HepG2 (cell line): Measurements from ENCODE around the gene SNAI1. TPM values are rescaled to one million over a fixed set of nuclear protein-coding genes. Genes with fewer than 3 reads are reported as not detected.

Experiments used
- BORCS8-MEF2B ChIP-seq: sonication (generic); formaldehyde crosslinking; IDR thresholded peaks from 2 replicates; pipeline ENCODE4 v1.8.0; 2022; ENCODE audit warnings: mild to moderate bottlenecking, missing genetic modification reagents
- FIP1L1 ChIP-seq: fragments of 200-400 bp; formaldehyde crosslinking; IDR thresholded peaks from 2 replicates; pipeline ENCODE4 v1.6.1; 2018; ENCODE audit warnings: low read depth, mild to moderate bottlenecking, low read length, moderate library complexity, borderline replicate concordance; ENCODE audit not compliant: insufficient read depth
- GATAD1 ChIP-seq: IDR thresholded peaks from 2 replicates; pipeline ENCODE4 v1.6.1; 2016; ENCODE audit warnings: missing genetic modification reagents, missing compliant biosample characterization
- GATAD2A ChIP-seq: IDR thresholded peaks from 2 replicates; pipeline ENCODE4 v1.6.1; 2016
- KLF12 ChIP-seq: sonication (generic); formaldehyde crosslinking; IDR thresholded peaks from 2 replicates; pipeline ENCODE4 v1.4.0; 2020; ENCODE audit warnings: missing genetic modification reagents, borderline replicate concordance
- MED1 ChIP-seq: sonication (generic); formaldehyde crosslinking; IDR thresholded peaks from 2 replicates; pipeline ENCODE4 v1.4.0; 2020; ENCODE audit warnings: missing genetic modification reagents
- MEIS1 ChIP-seq: sonication (generic); formaldehyde crosslinking; IDR thresholded peaks from 2 replicates; pipeline ENCODE4 v1.9.0; 2021; ENCODE audit warnings: mild to moderate bottlenecking, missing genetic modification reagents, moderate library complexity, borderline replicate concordance
- MTF2 ChIP-seq: sonication (generic); formaldehyde crosslinking; IDR thresholded peaks from 2 replicates; pipeline ENCODE4 v1.5.0; 2020; ENCODE audit warnings: missing genetic modification reagents, borderline replicate concordance
- STAG1 ChIP-seq: sonication (generic); formaldehyde crosslinking; IDR thresholded peaks from 2 replicates; pipeline ENCODE4 v1.4.0; 2020; ENCODE audit warnings: missing genetic modification reagents
- ZBTB21 ChIP-seq: sonication (generic); formaldehyde crosslinking; IDR thresholded peaks from 2 replicates; pipeline ENCODE4 v1.4.0; 2020; ENCODE audit warnings: missing genetic modification reagents
- ZKSCAN5 ChIP-seq: sonication (generic); formaldehyde crosslinking; IDR thresholded peaks from 2 replicates; pipeline ENCODE4 v1.5.1; 2020; ENCODE audit warnings: mild to moderate bottlenecking, missing genetic modification reagents
- ZNF121 ChIP-seq: sonication (generic); formaldehyde crosslinking; IDR thresholded peaks from 2 replicates; pipeline ENCODE4 v1.5.0; 2020; ENCODE audit warnings: mild to moderate bottlenecking, missing genetic modification reagents
- ZNF143 ChIP-seq: sonication (generic); formaldehyde crosslinking; IDR thresholded peaks from 2 replicates; pipeline ENCODE4 v1.4.0; 2020; ENCODE audit warnings: missing genetic modification reagents
- ZNF230 ChIP-seq: sonication (generic); formaldehyde crosslinking; IDR thresholded peaks from 2 replicates; pipeline ENCODE4 v1.4.0; 2020; ENCODE audit warnings: mild to moderate bottlenecking, missing genetic modification reagents
- ZNF577 ChIP-seq: sonication (generic); formaldehyde crosslinking; IDR thresholded peaks from 2 replicates; pipeline ENCODE4 v1.4.0; 2020; ENCODE audit warnings: mild to moderate bottlenecking, low read depth, missing genetic modification reagents, borderline replicate concordance
- ZNF589 ChIP-seq: sonication (generic); formaldehyde crosslinking; conservative IDR thresholded peaks from 2 replicates; pipeline ENCODE4 v1.8.0; 2022; ENCODE audit warnings: mild to moderate bottlenecking, moderate library complexity, missing genetic modification reagents
- ZNF605 ChIP-seq: sonication (generic); formaldehyde crosslinking; IDR thresholded peaks from 2 replicates; pipeline ENCODE4 v1.8.0; 2022; ENCODE audit warnings: mild to moderate bottlenecking, missing genetic modification reagents
- polyA plus RNA-seq, 8 experiments: library from polyadenylated mRNA; depleted of rRNA in 3 of 8; stranded (reverse) in 7 of 8; unstranded in 1 of 8; fragments of >200 nt; fragmentation: Illumina TruSeq in 4 of 8; extraction: Trizol in 4 of 8; gene quantifications; 2 replicates each; pipeline versions ENCODE4 v1.2.1 to v1.2.3, GENCODE V29; 2011 to 2016; ENCODE audit warnings: low read depth in 4 of 8, missing spikeins in 1 of 8, mixed read lengths in 1 of 8; ENCODE audit not compliant: insufficient read depth in 1 of 8
- total RNA-seq, 5 experiments: library from RNA; depleted of rRNA; stranded (reverse); fragments of >200 nt; fragmentation: Illumina TruSeq; extraction: Trizol; gene quantifications; 2 replicates each; pipeline ENCODE4 v1.2.3, GENCODE V29; 2016; ENCODE audit warnings: low read depth in 1 of 5
- TF ChIP-seq, protein P1 (sequence below): sonication (generic); formaldehyde crosslinking; IDR thresholded peaks from 2 replicates; pipeline ENCODE4 v1.4.0; 2020; ENCODE audit warnings: mild to moderate bottlenecking, missing genetic modification reagents
- TF ChIP-seq, protein P2 (sequence below): IDR thresholded peaks from 2 replicates; pipeline ENCODE4 v1.6.1; 2016
- TF ChIP-seq, protein P3 (sequence below): sonication (generic); formaldehyde crosslinking; IDR thresholded peaks from 2 replicates; pipeline ENCODE4 v1.5.0; 2020; ENCODE audit warnings: mild to moderate bottlenecking, missing genetic modification reagents
- TF ChIP-seq, protein P4 (sequence below): sonication (generic); formaldehyde crosslinking; IDR thresholded peaks from 2 replicates; pipeline ENCODE4 v1.4.0; 2020; ENCODE audit warnings: mild to moderate bottlenecking, low read depth, missing genetic modification reagents

SNAI1 gene
- total and polyA plus RNA-seq, 2 of the 13 experiments (the other 11 are each of a cell fraction or from before 2014, with no cell fraction given) = 1.3 to 1.4 TPM

DNA sequence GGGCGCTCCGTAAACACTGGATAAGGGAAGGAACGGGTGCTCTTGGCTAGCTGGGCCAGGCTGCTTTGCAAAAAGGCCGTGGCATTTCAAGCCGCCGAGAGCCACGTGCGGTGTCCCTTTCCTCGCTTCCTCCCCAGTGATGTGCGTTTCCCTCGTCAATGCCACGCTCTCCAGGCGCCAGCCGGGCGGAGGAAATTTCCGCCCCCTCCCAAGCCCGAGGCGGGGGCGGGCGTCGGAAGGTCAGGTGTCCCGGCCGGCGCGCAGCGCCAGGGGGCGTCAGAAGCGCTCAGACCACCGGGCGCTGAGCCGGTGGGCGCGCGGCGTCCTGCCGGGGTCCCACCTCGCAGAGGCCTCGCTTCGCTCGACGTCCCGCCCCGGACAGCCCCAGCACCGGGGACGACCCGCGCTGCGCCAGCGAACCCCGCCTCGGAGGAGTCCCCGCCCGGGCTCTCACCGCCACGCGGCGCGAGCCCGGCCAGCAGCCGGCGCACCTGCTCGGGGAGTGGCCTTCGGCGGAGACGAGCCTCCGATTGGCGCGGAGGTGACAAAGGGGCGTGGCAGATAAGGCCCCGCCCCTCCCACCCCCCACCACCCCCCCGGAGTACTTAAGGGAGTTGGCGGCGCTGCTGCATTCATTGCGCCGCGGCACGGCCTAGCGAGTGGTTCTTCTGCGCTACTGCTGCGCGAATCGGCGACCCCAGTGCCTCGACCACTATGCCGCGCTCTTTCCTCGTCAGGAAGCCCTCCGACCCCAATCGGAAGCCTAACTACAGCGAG, at the start of gene SNAI1 (continued):
- TF ChIP-seq BORCS8-MEF2B (CRISPR knock-in tag) (peak; percentile 77), MEIS1 (CRISPR knock-in tag) (peak; percentile 57; the same call in 1 of the 2 replicates), GATAD2A (peak; percentile 69), ZNF143 (CRISPR knock-in tag) (peak; percentile 59; the same call in 1 of the 2 replicates), STAG1 (CRISPR knock-in tag) (peak; percentile 60), ZNF589 (CRISPR knock-in tag) (peak; percentile 77), FIP1L1 (no peak), ZNF605 (CRISPR knock-in tag) (peak; percentile 89), MTF2 (no peak), KLF12 (peak; percentile 99), ZNF230 (CRISPR knock-in tag) (peak; percentile 79; the same call in 1 of the 2 replicates), ZNF121 (CRISPR knock-in tag) (no peak; the same call in 1 of the 2 replicates), ZKSCAN5 (CRISPR knock-in tag) (peak; percentile 74; the same call in 1 of the 2 replicates), MED1 (CRISPR knock-in tag) (peak; percentile 83), ZNF577 (no peak), ZBTB21 (CRISPR knock-in tag) (peak; percentile 45; the same call in 1 of the 2 replicates), GATAD1 (CRISPR knock-in tag) (peak; percentile 55; the same call in 1 of the 2 replicates)
- TF ChIP-seq, protein P1, sequence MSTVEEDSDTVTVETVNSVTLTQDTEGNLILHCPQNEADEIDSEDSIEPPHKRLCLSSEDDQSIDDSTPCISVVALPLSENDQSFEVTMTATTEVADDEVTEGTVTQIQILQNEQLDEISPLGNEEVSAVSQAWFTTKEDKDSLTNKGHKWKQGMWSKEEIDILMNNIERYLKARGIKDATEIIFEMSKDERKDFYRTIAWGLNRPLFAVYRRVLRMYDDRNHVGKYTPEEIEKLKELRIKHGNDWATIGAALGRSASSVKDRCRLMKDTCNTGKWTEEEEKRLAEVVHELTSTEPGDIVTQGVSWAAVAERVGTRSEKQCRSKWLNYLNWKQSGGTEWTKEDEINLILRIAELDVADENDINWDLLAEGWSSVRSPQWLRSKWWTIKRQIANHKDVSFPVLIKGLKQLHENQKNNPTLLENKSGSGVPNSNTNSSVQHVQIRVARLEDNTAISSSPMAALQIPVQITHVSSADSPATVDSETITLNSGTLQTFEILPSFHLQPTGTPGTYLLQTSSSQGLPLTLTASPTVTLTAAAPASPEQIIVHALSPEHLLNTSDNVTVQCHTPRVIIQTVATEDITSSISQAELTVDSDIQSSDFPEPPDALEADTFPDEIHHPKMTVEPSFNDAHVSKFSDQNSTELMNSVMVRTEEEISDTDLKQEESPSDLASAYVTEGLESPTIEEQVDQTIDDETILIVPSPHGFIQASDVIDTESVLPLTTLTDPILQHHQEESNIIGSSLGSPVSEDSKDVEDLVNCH (CRISPR knock-in tag) = no peak; the same call in 1 of the 2 replicates
- TF ChIP-seq, protein P2, sequence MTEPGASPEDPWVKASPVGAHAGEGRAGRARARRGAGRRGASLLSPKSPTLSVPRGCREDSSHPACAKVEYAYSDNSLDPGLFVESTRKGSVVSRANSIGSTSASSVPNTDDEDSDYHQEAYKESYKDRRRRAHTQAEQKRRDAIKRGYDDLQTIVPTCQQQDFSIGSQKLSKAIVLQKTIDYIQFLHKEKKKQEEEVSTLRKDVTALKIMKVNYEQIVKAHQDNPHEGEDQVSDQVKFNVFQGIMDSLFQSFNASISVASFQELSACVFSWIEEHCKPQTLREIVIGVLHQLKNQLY = 0 out of 2 replicates have a peak, but pooled peaks have one; percentile 53
- TF ChIP-seq, protein P3, sequence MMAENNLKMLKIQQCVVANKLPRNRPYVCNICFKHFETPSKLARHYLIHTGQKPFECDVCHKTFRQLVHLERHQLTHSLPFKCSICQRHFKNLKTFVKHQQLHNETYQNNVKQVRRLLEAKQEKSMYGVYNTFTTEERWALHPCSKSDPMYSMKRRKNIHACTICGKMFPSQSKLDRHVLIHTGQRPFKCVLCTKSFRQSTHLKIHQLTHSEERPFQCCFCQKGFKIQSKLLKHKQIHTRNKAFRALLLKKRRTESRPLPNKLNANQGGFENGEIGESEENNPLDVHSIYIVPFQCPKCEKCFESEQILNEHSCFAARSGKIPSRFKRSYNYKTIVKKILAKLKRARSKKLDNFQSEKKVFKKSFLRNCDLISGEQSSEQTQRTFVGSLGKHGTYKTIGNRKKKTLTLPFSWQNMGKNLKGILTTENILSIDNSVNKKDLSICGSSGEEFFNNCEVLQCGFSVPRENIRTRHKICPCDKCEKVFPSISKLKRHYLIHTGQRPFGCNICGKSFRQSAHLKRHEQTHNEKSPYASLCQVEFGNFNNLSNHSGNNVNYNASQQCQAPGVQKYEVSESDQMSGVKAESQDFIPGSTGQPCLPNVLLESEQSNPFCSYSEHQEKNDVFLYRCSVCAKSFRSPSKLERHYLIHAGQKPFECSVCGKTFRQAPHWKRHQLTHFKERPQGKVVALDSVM = peak; percentile 78; the same call in 1 of the 2 replicates
- TF ChIP-seq, protein P4, sequence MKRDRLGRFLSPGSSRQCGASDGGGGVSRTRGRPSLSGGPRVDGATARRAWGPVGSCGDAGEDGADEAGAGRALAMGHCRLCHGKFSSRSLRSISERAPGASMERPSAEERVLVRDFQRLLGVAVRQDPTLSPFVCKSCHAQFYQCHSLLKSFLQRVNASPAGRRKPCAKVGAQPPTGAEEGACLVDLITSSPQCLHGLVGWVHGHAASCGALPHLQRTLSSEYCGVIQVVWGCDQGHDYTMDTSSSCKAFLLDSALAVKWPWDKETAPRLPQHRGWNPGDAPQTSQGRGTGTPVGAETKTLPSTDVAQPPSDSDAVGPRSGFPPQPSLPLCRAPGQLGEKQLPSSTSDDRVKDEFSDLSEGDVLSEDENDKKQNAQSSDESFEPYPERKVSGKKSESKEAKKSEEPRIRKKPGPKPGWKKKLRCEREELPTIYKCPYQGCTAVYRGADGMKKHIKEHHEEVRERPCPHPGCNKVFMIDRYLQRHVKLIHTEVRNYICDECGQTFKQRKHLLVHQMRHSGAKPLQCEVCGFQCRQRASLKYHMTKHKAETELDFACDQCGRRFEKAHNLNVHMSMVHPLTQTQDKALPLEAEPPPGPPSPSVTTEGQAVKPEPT = no peak; the same call in 1 of the 2 replicates
